ENCODE results near the gene ERN2. TPM values are rescaled to one million over a fixed set of nuclear protein-coding genes. Genes with fewer than 3 reads are reported as not detected.

The ERN2 gene
- total RNA-seq, 1 donor from 2014 or later, result 0.60 TPM

GRCh38 chr16:23642246-23642774 is 70.7 kb downstream of the ERN2 start:
- Mint-ChIP-seq H3K4me3 (ENCODE audit: low read depth) (peak overlapping the region; percentile 100), H3K27ac (peak overlapping the region; percentile 98), H3K36me3 (ENCODE audit: insufficient read depth) (peaks cover 23% of the 10 kb centered on the region), H3K27me3 (no peaks in the 10 kb centered on the region), H3K4me1 (ENCODE audit: low read depth) (peaks cover 18% of the 10 kb centered on the region), H3K9me3 (ENCODE audit: low read depth) (no peaks in the 10 kb centered on the region)
- DNase-seq (ENCODE audit: low spot score, unreplicated experiment), result no peak
- TF ChIP-seq, protein P1, sequence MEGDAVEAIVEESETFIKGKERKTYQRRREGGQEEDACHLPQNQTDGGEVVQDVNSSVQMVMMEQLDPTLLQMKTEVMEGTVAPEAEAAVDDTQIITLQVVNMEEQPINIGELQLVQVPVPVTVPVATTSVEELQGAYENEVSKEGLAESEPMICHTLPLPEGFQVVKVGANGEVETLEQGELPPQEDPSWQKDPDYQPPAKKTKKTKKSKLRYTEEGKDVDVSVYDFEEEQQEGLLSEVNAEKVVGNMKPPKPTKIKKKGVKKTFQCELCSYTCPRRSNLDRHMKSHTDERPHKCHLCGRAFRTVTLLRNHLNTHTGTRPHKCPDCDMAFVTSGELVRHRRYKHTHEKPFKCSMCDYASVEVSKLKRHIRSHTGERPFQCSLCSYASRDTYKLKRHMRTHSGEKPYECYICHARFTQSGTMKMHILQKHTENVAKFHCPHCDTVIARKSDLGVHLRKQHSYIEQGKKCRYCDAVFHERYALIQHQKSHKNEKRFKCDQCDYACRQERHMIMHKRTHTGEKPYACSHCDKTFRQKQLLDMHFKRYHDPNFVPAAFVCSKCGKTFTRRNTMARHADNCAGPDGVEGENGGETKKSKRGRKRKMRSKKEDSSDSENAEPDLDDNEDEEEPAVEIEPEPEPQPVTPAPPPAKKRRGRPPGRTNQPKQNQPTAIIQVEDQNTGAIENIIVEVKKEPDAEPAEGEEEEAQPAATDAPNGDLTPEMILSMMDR (IDR thresholded peaks at IDR 0.05; ENCODE audit: unreplicated experiment), result no peak

- Mint-ChIP-seq H3K4me3 (ENCODE audit: low read depth) (peak within 1 kb of the TSS; percentile 100), H3K9me3 (ENCODE audit: low read depth) (no peaks in the 10 kb centered on the region), H3K4me1 (ENCODE audit: low read depth) (peaks cover 18% of the 10 kb centered on the region), H3K27ac (peak within 1 kb of the TSS; percentile 98), H3K27me3 (no peaks in the 10 kb centered on the region), H3K36me3 (ENCODE audit: insufficient read depth) (peaks cover 15% of the 10 kb centered on the region)
- peak; percentile 79 for DNase-seq (ENCODE audit: low spot score, unreplicated experiment)
- TF ChIP-seq, protein P1 (IDR thresholded peaks at IDR 0.05; ENCODE audit: unreplicated experiment), result no peak
These were observed 71.9 kb downstream of the ERN2 start, which contains the start of the genes DCTN5 and PALB2 for GRCh38 chr16:23640931-23641765. DCTN5 (plus strand) TSS chr16:23641466; CDS start chr16:23641543, 77 bp downstream. PALB2 (minus strand) TSS chr16:23641310; CDS start chr16:23641157, 153 bp downstream.

DNA sequence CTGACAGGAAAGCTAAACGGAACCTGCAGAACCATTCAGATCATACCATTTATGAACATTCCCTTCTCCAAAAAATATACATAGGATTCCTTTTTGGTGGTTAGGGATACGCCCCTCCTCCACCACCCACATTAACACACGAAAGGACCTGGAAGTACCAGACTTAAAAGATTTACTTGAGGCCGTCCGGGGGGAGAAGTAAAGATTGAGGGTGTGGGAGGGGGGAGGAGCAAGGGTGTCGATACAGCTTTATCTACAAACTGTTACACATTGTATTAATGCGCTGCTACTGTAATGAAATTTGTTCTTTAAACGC is 72.4 kb downstream of the ERN2 start:
- Mint-ChIP-seq H3K9me3 (ENCODE audit: low read depth) (no peaks in the 10 kb centered on the region), H3K4me1 (ENCODE audit: low read depth) (peaks cover 18% of the 10 kb centered on the region), H3K27me3 (no peaks in the 10 kb centered on the region), H3K4me3 (ENCODE audit: low read depth) (peak overlapping the region; percentile 100), H3K27ac (peak overlapping the region; percentile 98), H3K36me3 (ENCODE audit: insufficient read depth) (peaks cover 12% of the 10 kb centered on the region)
- TF ChIP-seq, protein P1 (IDR thresholded peaks at IDR 0.05; ENCODE audit: unreplicated experiment), result no peak
- no peak for DNase-seq (ENCODE audit: low spot score, unreplicated experiment)

Other genes with a start within 250 kb of the ERN2 start
- 87.5 and 89.9 TPM in 2 replicates for gene GGA2, start 202.7 kb downstream of the ERN2 start, total RNA-seq
- gene EARS2, start 155.9 kb downstream of the ERN2 start, total RNA-seq, result 24.7 and 26.6 TPM in 2 replicates
- 101 and 106 TPM in 2 replicates for gene UBFD1, start 155.5 kb downstream of the ERN2 start, total RNA-seq
- 75.9 and 80.2 TPM in 2 replicates for gene NDUFAB1, start 116.9 kb downstream of the ERN2 start, total RNA-seq
- 21.0 TPM in 2 replicates for gene PALB2, start 71.9 kb downstream of the ERN2 start, total RNA-seq
- gene DCTN5, start 71.8 kb downstream of the ERN2 start, total RNA-seq, result 79.8 and 88.9 TPM in 2 replicates
- gene PLK1, start 34.3 kb downstream of the ERN2 start, total RNA-seq, result 30.4 and 36.2 TPM in 2 replicates
- gene CHP2, start 41.8 kb upstream of the ERN2 start, total RNA-seq, result not detected in 2 replicates
- gene PRKCB, start 122.8 kb upstream of the ERN2 start, total RNA-seq, result 0.27 and 0.36 TPM in 2 replicates